ENCODE measurements around the gene CATSPERD. TPM values are rescaled to one million over a fixed set of nuclear protein-coding genes. Genes with fewer than 3 reads are reported as not detected.
A peak's percentile ranks its signal among the peaks of the same experiment; 100 is the strongest.

The CATSPERD gene
- total and polyA plus RNA-seq, 8 donors: not detected

DNA sequence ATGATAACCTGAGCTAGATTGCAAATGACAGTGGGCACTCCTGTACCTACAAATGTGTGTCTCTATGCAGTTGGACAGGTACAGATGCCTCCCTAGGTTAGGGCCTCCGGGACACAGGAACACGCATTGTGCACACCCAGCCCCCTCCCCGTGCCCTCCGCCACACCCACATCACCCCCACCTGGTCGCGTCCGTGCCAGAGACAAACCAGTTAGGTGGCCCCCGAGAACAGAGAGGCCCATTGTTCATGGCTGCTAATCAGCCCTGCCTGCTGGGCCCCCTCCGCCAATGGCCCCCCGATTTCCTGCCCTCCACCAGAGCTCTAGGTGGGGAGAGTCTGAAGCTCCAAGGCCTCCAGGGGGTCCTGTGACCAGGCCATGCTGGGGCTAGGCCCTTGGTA lies 98.2 kb downstream of the CATSPERD start:
- peak in 1 of 2 donors; percentile 81 for DNase-seq
- peaks cover 10 to 28% (median 11%) of the 10 kb centered on the region in 4 donors for H3K4me1 ChIP-seq
- no peaks in the 10 kb centered on the region for H3K9me3 ChIP-seq
- no peaks in the 10 kb centered on the region for H3K27me3 ChIP-seq
- TF ChIP-seq POLR2A (IDR thresholded peaks at IDR 0.05) (no peak), EP300 (IDR thresholded peaks at IDR 0.05) (no peak), POLR2AphosphoS5 (IDR thresholded peaks at IDR 0.05) (no peak)
- TF ChIP-seq, protein P1, sequence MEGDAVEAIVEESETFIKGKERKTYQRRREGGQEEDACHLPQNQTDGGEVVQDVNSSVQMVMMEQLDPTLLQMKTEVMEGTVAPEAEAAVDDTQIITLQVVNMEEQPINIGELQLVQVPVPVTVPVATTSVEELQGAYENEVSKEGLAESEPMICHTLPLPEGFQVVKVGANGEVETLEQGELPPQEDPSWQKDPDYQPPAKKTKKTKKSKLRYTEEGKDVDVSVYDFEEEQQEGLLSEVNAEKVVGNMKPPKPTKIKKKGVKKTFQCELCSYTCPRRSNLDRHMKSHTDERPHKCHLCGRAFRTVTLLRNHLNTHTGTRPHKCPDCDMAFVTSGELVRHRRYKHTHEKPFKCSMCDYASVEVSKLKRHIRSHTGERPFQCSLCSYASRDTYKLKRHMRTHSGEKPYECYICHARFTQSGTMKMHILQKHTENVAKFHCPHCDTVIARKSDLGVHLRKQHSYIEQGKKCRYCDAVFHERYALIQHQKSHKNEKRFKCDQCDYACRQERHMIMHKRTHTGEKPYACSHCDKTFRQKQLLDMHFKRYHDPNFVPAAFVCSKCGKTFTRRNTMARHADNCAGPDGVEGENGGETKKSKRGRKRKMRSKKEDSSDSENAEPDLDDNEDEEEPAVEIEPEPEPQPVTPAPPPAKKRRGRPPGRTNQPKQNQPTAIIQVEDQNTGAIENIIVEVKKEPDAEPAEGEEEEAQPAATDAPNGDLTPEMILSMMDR (IDR thresholded peaks at IDR 0.05): no peak
- WGBS, 5 donors: 30 to 59% (median 42%) methylated on average over 4 to 10 of the region's 10 CpGs
- H3K27ac ChIP-seq: no peak overlapping the region
- intact Hi-C loops (cut with DNase I; ENCODE audit: low total_unique reads): no loop called here
- H3K36me3 ChIP-seq: no peaks in the 10 kb centered on the region
- no peak overlapping the region for H3K4me3 ChIP-seq

DNA sequence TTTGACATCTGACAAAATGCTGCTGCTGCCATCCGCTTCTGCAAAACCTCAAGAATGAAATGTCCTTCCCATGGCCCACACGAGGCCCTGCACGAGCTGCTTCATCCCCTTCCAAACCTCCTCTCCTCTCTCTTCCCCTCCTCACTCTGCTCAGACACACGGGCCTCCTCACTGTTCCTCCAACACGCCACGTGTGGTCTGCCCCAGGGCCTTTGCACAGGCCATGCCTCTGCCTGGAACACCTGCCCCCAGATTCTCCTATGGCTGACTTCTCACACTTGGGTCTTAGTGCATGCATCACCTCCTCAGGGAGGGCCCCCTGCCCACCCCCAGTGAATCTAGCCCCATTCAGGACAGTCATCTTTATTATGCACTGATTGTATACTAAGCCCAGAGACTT lies 100.3 kb downstream of the CATSPERD start:
- no peak overlapping the region for H3K4me3 ChIP-seq
- peaks cover 10 to 28% (median 11%) of the 10 kb centered on the region in 4 donors for H3K4me1 ChIP-seq
- TF ChIP-seq POLR2AphosphoS5 (IDR thresholded peaks at IDR 0.05) (no peak), POLR2A (IDR thresholded peaks at IDR 0.05) (no peak), EP300 (IDR thresholded peaks at IDR 0.05) (no peak)
- TF ChIP-seq, protein P1 (IDR thresholded peaks at IDR 0.05): no peak
- H3K27me3 ChIP-seq: no peaks in the 10 kb centered on the region
- intact Hi-C loops (cut with DNase I; ENCODE audit: low total_unique reads): no loop called here
- no peaks in the 10 kb centered on the region for H3K36me3 ChIP-seq
- DNase-seq: peak in 1 of 2 donors; percentile 12
- no peaks in the 10 kb centered on the region for H3K9me3 ChIP-seq
- no peak overlapping the region for H3K27ac ChIP-seq
- 43 to 75% (median 63%) methylated on average over 6 of the region's 6 CpGs for WGBS, 5 donors

DNA sequence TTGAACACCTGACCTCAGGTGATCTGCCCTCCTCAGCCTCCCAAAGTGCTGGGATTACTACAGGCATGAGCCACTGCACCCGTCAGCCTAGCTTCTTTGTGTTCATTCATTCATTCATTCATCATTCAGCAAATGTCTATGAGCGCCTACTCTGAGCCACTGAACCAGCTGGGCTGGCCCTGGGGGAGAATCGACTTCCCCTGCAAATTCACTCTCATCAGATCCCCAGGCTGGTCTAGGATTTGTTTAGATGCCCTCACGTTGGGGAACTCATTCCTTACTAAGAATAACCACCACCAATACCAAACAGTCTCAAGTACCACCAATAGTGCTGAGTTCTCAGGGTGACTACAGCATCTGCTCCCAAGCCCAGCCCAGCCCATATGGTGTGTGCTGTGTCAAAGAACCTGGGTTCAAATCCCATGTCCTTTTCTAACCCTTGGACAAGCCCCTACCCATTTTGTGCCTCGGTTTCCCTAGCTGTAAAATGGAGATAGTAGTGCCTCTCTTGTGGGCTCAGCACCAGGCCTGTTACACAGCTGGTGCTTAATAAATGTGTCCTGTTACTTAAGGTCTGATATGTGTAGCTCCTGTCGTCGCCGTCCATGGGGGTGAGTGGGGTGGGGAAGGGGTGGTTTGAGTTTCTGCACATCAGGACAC lies 101.2 kb downstream of the CATSPERD start:
- H3K4me3 ChIP-seq: no peak overlapping the region
- H3K27ac ChIP-seq: no peak overlapping the region
- H3K4me1 ChIP-seq: peaks cover 11 to 34% (median 14%) of the 10 kb centered on the region in 4 donors
- no peaks in the 10 kb centered on the region for H3K27me3 ChIP-seq
- 32 to 52% (median 44%) methylated on average over 8 of the region's 8 CpGs for WGBS, 5 donors
- H3K36me3 ChIP-seq: no peaks in the 10 kb centered on the region
- intact Hi-C loops (cut with DNase I; ENCODE audit: low total_unique reads): no loop called here
- TF ChIP-seq POLR2AphosphoS5 (IDR thresholded peaks at IDR 0.05): no peak
- TF ChIP-seq, protein P1 (IDR thresholded peaks at IDR 0.05): no peak
- no peaks in the 10 kb centered on the region for H3K9me3 ChIP-seq
- DNase-seq: no peak

DNA sequence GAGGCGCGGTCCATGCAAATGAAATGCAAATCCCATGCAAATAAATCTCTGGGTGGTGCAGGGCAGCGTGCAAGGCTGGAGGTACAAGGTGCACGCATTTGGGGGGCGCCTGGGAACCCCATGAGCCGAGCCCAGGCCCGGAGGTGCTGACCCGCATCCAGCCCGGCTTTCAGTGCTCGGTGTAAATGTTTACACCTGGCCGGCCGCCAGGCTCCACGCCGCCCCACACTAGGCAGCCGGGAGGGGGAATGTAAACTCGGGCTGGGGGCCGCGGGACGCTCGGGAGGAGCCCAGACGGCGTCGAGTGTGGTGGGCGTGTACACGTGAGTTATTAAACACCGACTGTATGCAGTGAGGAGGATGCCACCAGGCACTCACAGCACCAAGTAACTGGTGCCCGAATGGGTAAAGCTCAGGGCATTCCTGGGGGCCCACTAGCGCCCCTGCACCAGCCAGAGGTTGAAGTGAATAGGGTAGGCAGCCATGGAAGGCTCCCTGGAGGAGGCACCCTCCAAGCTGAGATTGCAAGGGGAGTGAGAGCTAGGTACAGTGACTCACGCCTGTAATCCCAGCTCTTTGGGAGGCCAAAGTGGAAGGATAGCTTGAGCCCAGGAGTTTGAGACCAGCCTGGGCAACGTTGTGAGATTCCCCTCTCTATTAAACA lies 101.9 kb downstream of the CATSPERD start:
- WGBS, 5 donors: 15 to 41% (median 22%) methylated on average over 18 to 30 of the region's 30 CpGs
- Histone ChIP-seq H3K27ac (no peak overlapping the region), H3K9me3 (no peaks in the 10 kb centered on the region), H3K4me3 (no peak overlapping the region), H3K36me3 (no peaks in the 10 kb centered on the region), H3K27me3 (no peaks in the 10 kb centered on the region), H3K4me1 (peaks cover 17 to 41% (median 21%) of the 10 kb centered on the region in 4 donors)
- TF ChIP-seq, protein P1 (IDR thresholded peaks at IDR 0.05): no peak
- no peak for TF ChIP-seq POLR2A (IDR thresholded peaks at IDR 0.05)
- no peak for TF ChIP-seq EP300 (IDR thresholded peaks at IDR 0.05)
- no peak for TF ChIP-seq POLR2AphosphoS5 (IDR thresholded peaks at IDR 0.05)
- intact Hi-C loops (cut with DNase I; ENCODE audit: low total_unique reads): no loop called here
- peak; percentile 62 to 69 for DNase-seq
